Measurements from ENCODE around the gene ZNF385A. TPM values are rescaled to one million over a fixed set of nuclear protein-coding genes. Genes with fewer than 3 reads are reported as not detected.
A peak's percentile ranks its signal among the peaks of the same experiment; 100 is the strongest.
"Not testable (repeated sequence)": the region's sequence is repeated elsewhere in the genome, so short reads cannot be mapped to it uniquely, and the experiment has no call there.

The ZNF385A gene
- total RNA-seq, 1 experiment from 2014 or later = 0.24 TPM

DNA sequence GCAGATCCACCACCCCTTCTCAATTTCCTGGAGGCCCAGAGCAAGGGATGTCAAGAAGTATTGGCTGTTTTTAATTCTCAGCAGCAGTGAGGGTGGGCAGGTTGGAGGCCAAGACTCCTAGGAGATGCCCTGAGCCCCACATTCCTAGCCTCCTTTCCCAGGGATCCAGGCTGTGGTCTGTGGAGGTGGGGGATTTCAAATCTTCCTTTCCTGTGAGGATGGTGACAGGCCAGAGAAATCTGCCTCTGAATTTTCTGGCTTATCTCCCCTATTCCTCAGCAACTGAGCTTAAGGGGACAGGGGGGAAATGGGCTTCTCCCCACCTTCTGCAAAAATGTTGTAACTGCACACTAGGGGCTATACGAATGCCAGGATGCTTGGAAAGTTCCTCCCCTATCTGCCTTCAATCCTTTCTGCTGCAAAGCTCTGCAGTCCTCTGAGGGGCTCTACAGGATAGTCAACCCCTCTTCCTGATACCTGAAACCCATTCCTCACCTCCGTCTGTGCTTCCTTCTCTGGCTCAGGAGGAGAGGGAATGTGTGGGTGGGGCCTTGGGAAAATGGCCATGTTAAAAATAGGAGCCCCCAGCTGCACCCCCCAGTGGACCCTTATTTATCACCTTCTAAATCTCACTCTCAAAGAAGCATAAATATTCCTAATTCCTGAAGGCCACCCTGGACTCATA is 26.9 kb downstream of the ZNF385A start:
- DNase-seq (ENCODE audit: low read depth) = no peak

- DNase-seq (ENCODE audit: low read depth) = no peak
These were observed 27.6 kb downstream of the ZNF385A start for GRCh38 chr12:54356951-54357356.

DNA sequence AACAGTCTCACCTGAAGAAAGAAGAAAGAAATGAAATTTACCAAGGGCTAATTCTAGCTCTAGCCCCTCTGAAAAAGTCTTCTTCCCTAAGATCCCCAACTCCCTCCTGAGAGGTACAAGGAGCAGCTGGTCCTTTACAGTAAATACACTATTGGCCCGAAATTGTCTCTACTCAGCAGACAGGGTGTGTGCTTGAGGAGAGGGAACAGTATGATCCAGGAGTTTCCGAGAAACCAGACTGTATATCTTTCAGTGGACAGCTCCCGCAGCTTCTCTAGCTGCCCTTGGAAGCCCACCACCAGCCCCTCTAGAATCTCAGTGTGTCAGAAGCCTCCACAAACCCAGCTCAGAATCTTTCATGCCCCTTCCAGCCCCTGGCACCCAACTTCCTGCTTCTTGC is 28.3 kb downstream of the ZNF385A start:
- no peak for DNase-seq (ENCODE audit: low read depth)

DNA sequence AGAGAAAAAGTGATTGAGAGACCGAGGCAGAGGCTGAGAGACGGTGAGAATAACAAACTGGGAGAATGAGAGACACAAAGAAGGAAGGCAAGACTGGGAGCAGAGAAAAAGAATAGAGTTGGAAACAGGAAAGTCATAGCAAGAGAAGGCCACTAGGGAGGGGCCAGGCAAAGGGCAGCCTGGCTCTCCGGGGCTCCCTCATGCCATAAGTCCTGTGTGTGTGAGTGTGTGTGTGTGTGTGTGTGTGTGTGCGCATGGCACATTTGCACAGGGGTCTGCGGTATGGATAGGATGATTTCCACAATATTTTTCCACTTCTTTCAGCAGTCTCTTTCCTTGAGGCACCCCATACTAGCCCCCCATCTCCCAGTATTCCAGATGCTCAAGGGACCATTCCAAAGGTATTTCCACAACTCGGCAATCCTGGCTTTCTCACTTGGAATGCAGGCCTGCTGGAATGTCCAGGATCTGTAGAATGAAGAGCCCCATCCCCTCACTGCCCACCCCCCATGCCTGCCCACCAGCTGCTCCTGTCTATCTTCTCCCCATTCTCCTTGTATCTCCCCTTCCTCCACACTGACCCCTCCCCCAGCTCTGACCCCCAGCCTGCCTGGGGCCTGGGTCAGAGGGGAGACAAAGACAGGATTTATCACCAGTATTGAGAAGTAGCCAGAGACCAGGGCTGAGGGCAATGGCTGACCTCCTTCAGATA is 29.3 kb downstream of the ZNF385A start:
- no peak for DNase-seq (ENCODE audit: low read depth)

- DNase-seq (ENCODE audit: low read depth) = not testable (repeated sequence)
These were observed 30.3 kb downstream of the ZNF385A start for GRCh38 chr12:54354271-54354670.

GRCh38 chr12:54352891-54353874 is 31.4 kb downstream of the ZNF385A start:
- peak; percentile 65 for DNase-seq (ENCODE audit: low read depth)

DNA sequence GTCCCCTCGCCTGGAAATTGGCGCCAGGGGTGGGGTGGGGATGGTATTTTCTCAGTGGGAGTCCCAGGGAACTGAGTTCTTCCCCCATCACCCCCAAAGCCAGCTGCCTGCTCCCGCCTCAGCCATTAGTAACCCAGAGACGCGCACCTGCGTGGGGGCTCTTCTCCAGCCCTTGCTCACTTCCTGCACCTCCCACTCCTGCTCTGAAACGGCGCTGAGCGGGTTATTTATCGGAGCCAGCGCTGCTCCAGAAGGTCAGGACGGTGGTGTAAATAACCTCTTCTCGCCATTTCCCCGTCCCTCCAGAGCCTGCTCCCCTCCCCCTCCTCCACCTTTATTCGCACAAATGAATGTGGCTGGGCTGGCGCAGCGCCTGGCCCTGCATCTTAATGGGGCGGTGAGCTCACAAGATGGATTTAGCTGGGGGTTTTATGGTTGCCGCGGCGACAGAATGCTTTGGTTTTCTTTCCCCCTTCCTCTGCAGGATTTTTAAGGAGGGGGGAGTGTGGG is 32.5 kb downstream of the ZNF385A start:
- no peak for DNase-seq (ENCODE audit: low read depth)

GRCh38 chr12:54351341-54351740 is 33.2 kb downstream of the ZNF385A start:
- DNase-seq (ENCODE audit: low read depth) = no peak

GRCh38 chr12:54350743-54351142 is 33.8 kb downstream of the ZNF385A start:
- no peak for DNase-seq (ENCODE audit: low read depth)

DNA sequence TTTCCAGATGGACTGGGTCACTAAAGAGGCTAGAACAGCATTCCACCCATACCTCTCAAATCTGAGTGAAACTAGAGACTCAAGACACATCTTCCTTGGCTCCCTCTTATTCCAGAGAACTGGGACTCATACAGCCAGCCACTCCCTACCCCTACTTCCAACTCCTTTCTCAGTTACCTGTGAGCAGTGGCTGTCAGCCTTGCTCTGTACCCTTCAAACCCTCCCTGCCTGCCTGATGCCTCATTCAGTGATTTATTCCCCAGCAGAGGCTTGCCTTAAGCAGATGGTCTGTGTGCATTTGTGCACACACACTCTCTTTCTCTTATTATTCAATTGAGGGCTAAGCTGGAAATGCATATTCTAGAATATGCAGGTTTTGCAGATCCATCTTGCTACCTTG is 34.9 kb downstream of the ZNF385A start:
- no peak for DNase-seq (ENCODE audit: low read depth)

DNA sequence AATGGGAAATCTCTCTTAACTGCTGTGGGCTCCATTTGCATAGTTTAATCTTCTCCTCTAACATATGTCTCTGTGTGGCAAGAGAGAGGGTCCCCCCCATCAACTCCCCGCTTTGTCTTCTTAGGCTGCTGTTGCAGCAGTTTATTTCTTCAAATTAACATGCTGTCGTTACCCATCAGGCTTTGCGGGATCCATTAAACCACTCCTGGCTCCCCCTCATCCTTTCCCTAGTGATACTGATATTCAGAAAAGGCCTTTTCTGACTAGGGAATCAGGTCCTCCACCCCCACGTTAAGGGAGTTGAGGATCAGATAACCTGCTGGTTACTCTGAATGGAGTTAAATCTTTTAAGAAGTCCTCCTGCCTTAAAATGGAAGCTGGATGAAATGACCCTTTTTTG is 35.5 kb downstream of the ZNF385A start:
- DNase-seq (ENCODE audit: low read depth) = no peak

GRCh38 chr12:54341378-54342300 is 42.9 kb downstream of the ZNF385A start:
- no peak for DNase-seq (ENCODE audit: low read depth)

- DNase-seq (ENCODE audit: low read depth) = no peak
These were observed 43.7 kb downstream of the ZNF385A start for GRCh38 chr12:54340846-54341245.

- DNase-seq (ENCODE audit: low read depth) = no peak
These were observed 45.7 kb downstream of the ZNF385A start for GRCh38 chr12:54338698-54339296.

- DNase-seq (ENCODE audit: low read depth) = no peak
These were observed 46.5 kb downstream of the ZNF385A start for GRCh38 chr12:54337854-54338650.

GRCh38 chr12:54337280-54337842 is 47.2 kb downstream of the ZNF385A start:
- no peak for DNase-seq (ENCODE audit: low read depth)

- DNase-seq (ENCODE audit: low read depth) = no peak
These were observed 51.0 kb downstream of the ZNF385A start for GRCh38 chr12:54333420-54334034.

GRCh38 chr12:54331461-54331860 is 53.1 kb downstream of the ZNF385A start:
- DNase-seq (ENCODE audit: low read depth) = peak; percentile 24

DNA sequence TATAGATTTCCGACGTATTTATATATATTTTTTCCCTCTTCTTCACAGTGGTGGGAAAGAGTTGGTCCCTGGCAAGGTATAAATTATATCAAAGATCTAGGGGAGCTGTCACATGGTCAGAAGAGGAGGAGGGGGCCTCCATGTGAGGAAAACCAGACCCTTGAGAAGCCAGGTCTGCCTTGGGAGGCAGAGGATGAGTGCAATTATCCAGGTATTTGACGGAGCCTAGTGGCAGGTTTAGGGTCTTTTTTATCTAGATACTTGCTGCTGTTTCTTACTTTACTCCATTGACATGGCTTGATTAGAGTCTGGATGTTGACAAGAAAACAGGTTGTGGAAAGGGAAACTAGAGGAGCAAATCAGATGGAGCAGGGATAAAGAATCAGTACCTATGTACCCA is 54.1 kb downstream of the ZNF385A start:
- no peak for DNase-seq (ENCODE audit: low read depth)
